GM21737 (cell line): ENCODE measurements around the gene OR8K3.

ENCODE experiments used
- ATAC-seq: cut with Tn5 transposase; IDR thresholded peaks from one replicate; pipeline ENCODE4 v1.9.1; 2021; ENCODE audit warnings: mild to moderate bottlenecking, moderate library complexity; ENCODE audit not compliant: unreplicated experiment

OR8K3 gene

GRCh38 chr11:56314844-56315243, at the start of gene OR8K3:
Gene OR8K3, plus strand, starts transcription at chr11:56315144. Its CDS starts 3,163 bp downstream, at chr11:56318307.
- no peak for ATAC-seq

- no peak for ATAC-seq
These were observed 43.9 kb upstream of the OR8K3 start for GRCh38 chr11:56271092-56271491.

- ATAC-seq = no peak
These were observed 41.1 kb upstream of the OR8K3 start, which contains the start of gene OR5T1 for GRCh38 chr11:56273854-56274253. Gene OR5T1, plus strand, starts transcription at chr11:56274154. Its CDS starts 1,485 bp downstream, at chr11:56275639.

- no peak for ATAC-seq
These were observed 22.8 kb upstream of the OR8K3 start, which contains the start of gene OR8H1 for GRCh38 chr11:56292154-56292553. Gene OR8H1, minus strand, starts transcription at chr11:56292254. Its CDS starts 1,192 bp downstream, at chr11:56291062.

- ATAC-seq = no peak
These were observed 18.0 kb upstream of the OR8K3 start for GRCh38 chr11:56296898-56297297.

GRCh38 chr11:56307836-56308235, 7.1 kb upstream of the OR8K3 start:
- ATAC-seq = no peak

GRCh38 chr11:56331861-56332491, 17.0 kb downstream of the OR8K3 start:
- no peak for ATAC-seq

- ATAC-seq = no peak
These were observed 18.2 kb downstream of the OR8K3 start for GRCh38 chr11:56333156-56333555.

GRCh38 chr11:56340289-56340688, 25.3 kb downstream of the OR8K3 start:
- ATAC-seq = no peak

- ATAC-seq = no peak
These were observed 30.8 kb downstream of the OR8K3 start, which contains the start of gene OR8K1 for GRCh38 chr11:56345739-56346138. Gene OR8K1, plus strand, starts transcription at chr11:56346039. Its CDS starts 0 bp downstream, at chr11:56346039.

GRCh38 chr11:56353991-56354390, 39.0 kb downstream of the OR8K3 start, which contains the start of gene OR8J1:
Gene OR8J1, plus strand, starts transcription at chr11:56354291. Its CDS starts 5,956 bp downstream, at chr11:56360247.
- ATAC-seq = no peak
